Nephron (organoid): ENCODE data around the gene FBXL17.

Experiments
- H3K27ac Mint-ChIP-seq, 3 experiments: 2 replicates each; pipeline ENCODE4 v1.8.0; 2020; ENCODE audit warnings: mixed read lengths in 3 of 3, mild to moderate bottlenecking in 2 of 3, moderate library complexity in 1 of 3
- H3K27me3 Mint-ChIP-seq: 2 replicates; pipeline ENCODE4 v1.8.0; 2021; ENCODE audit warnings: low read depth, mild to moderate bottlenecking, moderate library complexity, mixed read lengths
- H3K36me3 Mint-ChIP-seq: 2 replicates; pipeline ENCODE4 v1.8.0; 2020; ENCODE audit warnings: low read depth, mixed read lengths
- H3K4me1 Mint-ChIP-seq: 2 replicates; pipeline ENCODE4 v1.8.0; 2020; ENCODE audit warnings: mixed read lengths
- H3K4me3 Mint-ChIP-seq, 3 experiments: 2 replicates each; pipeline ENCODE4 v1.8.0; 2020; ENCODE audit warnings: mild to moderate bottlenecking in 3 of 3, mixed read lengths in 3 of 3, moderate library complexity in 2 of 3
- H3K9me3 Mint-ChIP-seq: 2 replicates; pipeline ENCODE4 v1.8.0; 2020; ENCODE audit warnings: mixed read lengths
- CTCF ChIP-seq, 3 experiments: fragments of 200-600 bp; sonication (generic); IDR thresholded peaks; one replicate each; pipeline ENCODE4 v1.5.0; 2021; ENCODE audit warnings: antibody characterized with exemption in 3 of 3; ENCODE audit not compliant: unreplicated experiment in 3 of 3

Gene FBXL17

DNA sequence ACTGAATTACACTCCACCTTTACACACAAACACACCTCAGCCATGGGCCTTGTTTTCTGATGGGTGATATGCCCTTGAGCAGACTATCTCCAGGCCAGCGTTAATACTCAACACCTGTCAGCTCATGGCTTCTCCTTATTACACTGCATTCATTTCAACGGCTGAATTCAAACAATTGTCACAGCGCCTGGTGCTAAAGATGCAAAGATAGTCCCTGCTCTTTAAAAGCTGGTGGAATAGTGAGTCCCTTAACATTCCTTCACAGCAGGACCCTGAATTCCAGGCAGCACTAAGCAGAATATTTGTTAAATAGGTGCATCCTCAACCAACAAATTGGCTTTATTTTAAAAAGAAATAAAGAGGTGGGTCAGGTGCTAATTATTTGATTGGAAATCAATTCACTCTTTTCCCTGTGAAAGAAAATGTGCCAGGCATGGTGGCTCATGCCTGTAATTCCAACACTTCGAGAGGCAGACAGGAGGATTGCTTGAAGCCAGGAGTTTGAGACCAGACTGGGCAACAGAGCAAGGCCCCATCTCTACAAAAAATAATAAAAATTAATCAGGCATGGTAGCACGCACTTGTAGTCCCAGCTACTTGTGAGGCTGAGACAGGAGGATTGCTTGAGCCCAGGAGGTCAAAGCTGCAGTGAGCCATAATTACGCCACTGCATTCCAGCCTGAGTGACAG is 555.4 kb downstream of the FBXL17 start:
- peaks cover 9% of the 10 kb centered on the region for H3K4me1 Mint-ChIP-seq
- H3K9me3 Mint-ChIP-seq, result peaks cover 10% of the 10 kb centered on the region
- H3K27ac Mint-ChIP-seq, result no peak overlapping the region
- H3K36me3 Mint-ChIP-seq, result no peaks in the 10 kb centered on the region
- no peak for TF ChIP-seq CTCF (IDR thresholded peaks at IDR 0.05; ENCODE audit: unreplicated experiment in 3 of 3)
- no peak overlapping the region for H3K4me3 Mint-ChIP-seq
- peaks cover 13% of the 10 kb centered on the region for H3K27me3 Mint-ChIP-seq

DNA sequence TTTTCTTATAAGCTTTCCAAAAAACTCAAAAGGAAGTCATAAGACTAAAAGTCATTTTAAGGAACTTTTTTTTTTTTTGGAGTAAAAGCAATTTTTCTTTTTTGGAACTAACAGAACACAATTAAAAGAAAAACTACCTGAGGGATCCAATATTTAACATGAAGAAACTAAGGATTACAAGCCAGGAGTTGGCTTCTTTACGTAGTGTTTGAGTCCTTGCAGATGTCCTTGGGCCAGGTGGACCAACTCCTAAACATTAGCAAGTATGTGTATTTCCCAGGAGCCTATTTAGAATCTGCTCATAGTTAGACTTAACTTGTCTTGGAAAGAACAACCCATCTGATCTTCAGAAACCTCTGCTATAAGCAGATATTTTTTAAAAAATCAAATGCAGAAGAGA is 557.1 kb downstream of the FBXL17 start:
- Mint-ChIP-seq H3K27ac (no peak overlapping the region), H3K9me3 (peaks cover 12% of the 10 kb centered on the region), H3K4me3 (no peak overlapping the region), H3K4me1 (peaks cover under 1% of the 10 kb centered on the region), H3K36me3 (no peaks in the 10 kb centered on the region), H3K27me3 (peaks cover 4% of the 10 kb centered on the region)
- no peak for TF ChIP-seq CTCF (IDR thresholded peaks at IDR 0.05; ENCODE audit: unreplicated experiment in 3 of 3)

DNA sequence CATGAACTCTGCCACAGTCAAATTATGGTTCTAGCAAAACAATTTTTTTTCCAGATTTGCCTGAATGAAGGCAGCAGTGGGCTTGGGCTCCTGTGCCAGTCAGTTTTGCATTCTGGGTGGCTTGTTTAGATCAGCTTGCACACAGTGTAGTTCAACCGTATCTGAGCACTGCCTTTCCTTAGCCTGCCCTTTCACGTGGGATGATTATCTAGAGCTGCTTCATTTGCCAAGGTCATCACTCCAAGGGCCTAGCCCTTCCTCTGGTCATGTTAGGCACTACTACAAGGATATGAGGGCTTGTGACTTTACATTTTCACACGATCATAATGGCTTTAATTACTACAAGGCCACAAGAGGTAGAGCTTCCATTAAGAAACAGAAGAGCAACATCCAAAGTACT is 560.6 kb downstream of the FBXL17 start:
- H3K27me3 Mint-ChIP-seq, result peaks cover 3% of the 10 kb centered on the region
- no peak overlapping the region for H3K4me3 Mint-ChIP-seq
- peaks cover 12% of the 10 kb centered on the region for H3K9me3 Mint-ChIP-seq
- no peak for TF ChIP-seq CTCF (IDR thresholded peaks at IDR 0.05; ENCODE audit: unreplicated experiment in 3 of 3)
- H3K4me1 Mint-ChIP-seq, result no peaks in the 10 kb centered on the region
- no peak overlapping the region for H3K27ac Mint-ChIP-seq
- H3K36me3 Mint-ChIP-seq, result no peaks in the 10 kb centered on the region

- Mint-ChIP-seq H3K9me3 (peaks cover 12% of the 10 kb centered on the region), H3K36me3 (no peaks in the 10 kb centered on the region), H3K4me1 (no peaks in the 10 kb centered on the region), H3K27ac (no peak overlapping the region), H3K4me3 (no peak overlapping the region), H3K27me3 (no peaks in the 10 kb centered on the region)
- TF ChIP-seq CTCF (IDR thresholded peaks at IDR 0.05; ENCODE audit: unreplicated experiment in 3 of 3), result no peak
These were observed 561.5 kb downstream of the FBXL17 start for GRCh38 chr5:107820429-107820828.

DNA sequence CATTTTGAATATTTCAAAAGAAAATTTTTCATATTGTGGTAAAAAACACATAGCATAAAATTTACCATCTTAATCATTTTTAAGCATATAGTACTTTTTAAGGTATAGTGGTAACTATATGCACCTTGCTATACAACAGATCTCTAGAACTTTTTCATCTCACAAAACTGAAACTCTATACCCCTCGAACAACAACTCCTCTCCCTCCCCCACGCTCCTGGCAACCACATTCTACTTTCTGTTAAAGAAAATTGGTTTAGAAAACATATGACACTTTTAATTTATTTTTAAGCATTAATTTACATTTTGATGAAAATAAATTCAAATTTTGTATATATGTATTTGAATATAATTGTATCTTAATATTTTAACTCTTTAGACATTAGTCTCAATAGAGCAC is 563.9 kb downstream of the FBXL17 start:
- peaks cover 7% of the 10 kb centered on the region for H3K9me3 Mint-ChIP-seq
- no peaks in the 10 kb centered on the region for H3K36me3 Mint-ChIP-seq
- H3K27me3 Mint-ChIP-seq, result no peaks in the 10 kb centered on the region
- H3K27ac Mint-ChIP-seq, result no peak overlapping the region
- no peak overlapping the region for H3K4me3 Mint-ChIP-seq
- no peak for TF ChIP-seq CTCF (IDR thresholded peaks at IDR 0.05; ENCODE audit: unreplicated experiment in 3 of 3)
- H3K4me1 Mint-ChIP-seq, result peaks cover 7% of the 10 kb centered on the region

DNA sequence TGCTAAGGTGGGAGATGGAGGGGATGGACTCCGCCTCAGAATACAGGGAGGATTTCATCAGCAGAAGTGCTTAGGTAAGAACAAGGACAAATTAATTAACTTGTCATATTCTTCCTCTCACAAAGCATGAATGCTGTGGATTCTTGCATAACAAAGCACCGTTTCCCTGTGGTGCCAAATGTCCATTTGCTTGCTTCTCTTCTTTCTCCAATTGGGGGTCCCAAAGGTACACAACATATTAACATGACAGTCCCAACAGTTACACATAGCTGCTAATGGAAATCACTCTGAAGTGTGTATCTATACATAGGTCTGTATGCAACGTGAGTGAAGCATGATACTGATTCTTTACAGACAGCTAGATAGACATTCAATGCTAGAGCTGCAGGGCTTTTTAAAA is 564.5 kb downstream of the FBXL17 start:
- Mint-ChIP-seq H3K4me1 (peaks cover 12% of the 10 kb centered on the region), H3K36me3 (no peaks in the 10 kb centered on the region), H3K27me3 (no peaks in the 10 kb centered on the region), H3K27ac (no peak overlapping the region), H3K9me3 (peaks cover 7% of the 10 kb centered on the region), H3K4me3 (no peak overlapping the region)
- TF ChIP-seq CTCF (IDR thresholded peaks at IDR 0.05; ENCODE audit: unreplicated experiment in 3 of 3), result no peak
